Measurements from ENCODE around the gene LRP1-AS. TPM values are rescaled to one million over a fixed set of nuclear protein-coding genes. Genes with fewer than 3 reads are reported as not detected.

The LRP1-AS gene
- total and polyA plus RNA-seq, 2 donors from 2014 or later: not detected

DNA sequence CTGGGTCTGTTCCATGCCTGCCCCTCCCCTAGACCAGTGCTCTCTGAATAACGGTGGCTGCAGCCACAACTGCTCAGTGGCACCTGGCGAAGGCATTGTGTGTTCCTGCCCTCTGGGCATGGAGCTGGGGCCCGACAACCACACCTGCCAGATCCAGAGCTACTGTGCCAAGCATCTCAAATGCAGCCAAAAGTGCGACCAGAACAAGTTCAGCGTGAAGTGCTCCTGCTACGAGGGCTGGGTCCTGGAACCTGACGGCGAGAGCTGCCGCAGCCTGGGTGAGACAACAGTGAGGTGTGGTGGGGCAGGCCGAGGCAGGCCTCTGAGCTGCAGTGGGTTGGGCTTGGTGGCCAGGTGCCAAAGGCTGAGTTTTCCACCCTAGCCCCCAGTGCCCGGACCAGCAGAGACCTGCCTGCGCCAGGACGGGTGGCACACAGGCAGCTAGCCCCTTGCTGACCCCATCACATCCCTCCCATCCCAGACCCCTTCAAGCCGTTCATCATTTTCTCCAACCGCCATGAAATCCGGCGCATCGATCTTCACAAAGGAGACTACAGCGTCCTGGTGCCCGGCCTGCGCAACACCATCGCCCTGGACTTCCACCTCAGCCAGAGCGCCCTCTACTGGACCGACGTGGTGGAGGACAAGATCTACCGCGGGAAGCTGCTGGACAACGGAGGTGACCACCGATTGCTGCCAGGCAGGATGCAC is 28.2 kb upstream of the LRP1-AS start:
- TF ChIP-seq, protein P1, sequence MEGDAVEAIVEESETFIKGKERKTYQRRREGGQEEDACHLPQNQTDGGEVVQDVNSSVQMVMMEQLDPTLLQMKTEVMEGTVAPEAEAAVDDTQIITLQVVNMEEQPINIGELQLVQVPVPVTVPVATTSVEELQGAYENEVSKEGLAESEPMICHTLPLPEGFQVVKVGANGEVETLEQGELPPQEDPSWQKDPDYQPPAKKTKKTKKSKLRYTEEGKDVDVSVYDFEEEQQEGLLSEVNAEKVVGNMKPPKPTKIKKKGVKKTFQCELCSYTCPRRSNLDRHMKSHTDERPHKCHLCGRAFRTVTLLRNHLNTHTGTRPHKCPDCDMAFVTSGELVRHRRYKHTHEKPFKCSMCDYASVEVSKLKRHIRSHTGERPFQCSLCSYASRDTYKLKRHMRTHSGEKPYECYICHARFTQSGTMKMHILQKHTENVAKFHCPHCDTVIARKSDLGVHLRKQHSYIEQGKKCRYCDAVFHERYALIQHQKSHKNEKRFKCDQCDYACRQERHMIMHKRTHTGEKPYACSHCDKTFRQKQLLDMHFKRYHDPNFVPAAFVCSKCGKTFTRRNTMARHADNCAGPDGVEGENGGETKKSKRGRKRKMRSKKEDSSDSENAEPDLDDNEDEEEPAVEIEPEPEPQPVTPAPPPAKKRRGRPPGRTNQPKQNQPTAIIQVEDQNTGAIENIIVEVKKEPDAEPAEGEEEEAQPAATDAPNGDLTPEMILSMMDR (IDR thresholded peaks at IDR 0.05; ENCODE audit: borderline replicate concordance, extremely low read depth, insufficient read depth): peak; percentile 41
- H3K27ac ChIP-seq (ENCODE audit: low read depth in 2 of 2, low read length in 2 of 2): no peak overlapping the region
- no peak overlapping the region for H3K9ac ChIP-seq (ENCODE audit: low read length in 3 of 3)
- DNase-seq (peak; percentile 56 to 88 (median 72)), FAIRE-seq (no peak)
- H3K27me3 ChIP-seq (ENCODE audit: control insufficient read depth, insufficient read depth, low read length): no peaks in the 10 kb centered on the region
- no peaks in the 10 kb centered on the region for H3K9me3 ChIP-seq (ENCODE audit: control insufficient read depth in 2 of 3, insufficient read depth in 1 of 3, low read length in 3 of 3)
- H3K36me3 ChIP-seq (ENCODE audit: control insufficient read depth in 2 of 3, insufficient read depth in 3 of 3, low read length in 3 of 3): peaks cover 0 to 12% (median 8%) of the 10 kb centered on the region in 3 donors
- intact Hi-C loops (cut with DNase I): loop anchor here (5.0 kb wide), 1 partner anchor 53 kb away; no protein-coding TSS in a partner anchor
- no peaks in the 10 kb centered on the region for H3K4me1 ChIP-seq (ENCODE audit: control insufficient read depth in 2 of 3, insufficient read depth in 2 of 3, low read depth in 1 of 3, low read length in 3 of 3)
- no peak overlapping the region for H3K4me3 ChIP-seq (ENCODE audit: low read length in 3 of 3)

DNA sequence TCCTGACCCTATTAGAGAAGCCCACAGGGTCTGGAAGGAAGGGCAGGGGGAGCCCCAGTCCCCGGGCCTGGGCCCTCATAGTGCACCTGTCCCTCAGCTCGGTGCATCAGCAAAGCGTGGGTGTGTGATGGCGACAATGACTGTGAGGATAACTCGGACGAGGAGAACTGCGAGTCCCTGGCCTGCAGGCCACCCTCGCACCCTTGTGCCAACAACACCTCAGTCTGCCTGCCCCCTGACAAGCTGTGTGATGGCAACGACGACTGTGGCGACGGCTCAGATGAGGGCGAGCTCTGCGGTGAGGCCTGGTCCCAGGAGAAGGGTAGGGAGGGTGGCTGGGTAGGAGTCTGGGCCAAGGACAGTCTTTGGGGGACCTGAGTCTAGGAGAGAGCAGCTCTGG is 26.3 kb upstream of the LRP1-AS start:
- peaks cover 0 to 12% (median 3%) of the 10 kb centered on the region in 3 donors for H3K36me3 ChIP-seq (ENCODE audit: control insufficient read depth in 2 of 3, insufficient read depth in 3 of 3, low read length in 3 of 3)
- no peaks in the 10 kb centered on the region for H3K4me1 ChIP-seq (ENCODE audit: control insufficient read depth in 2 of 3, insufficient read depth in 2 of 3, low read depth in 1 of 3, low read length in 3 of 3)
- H3K9ac ChIP-seq (ENCODE audit: low read length in 3 of 3): no peak overlapping the region
- H3K27ac ChIP-seq (ENCODE audit: low read depth in 2 of 2, low read length in 2 of 2): no peak overlapping the region
- no peaks in the 10 kb centered on the region for H3K9me3 ChIP-seq (ENCODE audit: control insufficient read depth in 2 of 3, insufficient read depth in 1 of 3, low read length in 3 of 3)
- FAIRE-seq (no peak), DNase-seq (no peak)
- H3K4me3 ChIP-seq (ENCODE audit: low read length in 3 of 3): no peak overlapping the region
- no peaks in the 10 kb centered on the region for H3K27me3 ChIP-seq (ENCODE audit: control insufficient read depth, insufficient read depth, low read length)
- TF ChIP-seq, protein P1 (IDR thresholded peaks at IDR 0.05; ENCODE audit: borderline replicate concordance, extremely low read depth, insufficient read depth): no peak
- intact Hi-C loops (cut with DNase I): no loop called here

DNA sequence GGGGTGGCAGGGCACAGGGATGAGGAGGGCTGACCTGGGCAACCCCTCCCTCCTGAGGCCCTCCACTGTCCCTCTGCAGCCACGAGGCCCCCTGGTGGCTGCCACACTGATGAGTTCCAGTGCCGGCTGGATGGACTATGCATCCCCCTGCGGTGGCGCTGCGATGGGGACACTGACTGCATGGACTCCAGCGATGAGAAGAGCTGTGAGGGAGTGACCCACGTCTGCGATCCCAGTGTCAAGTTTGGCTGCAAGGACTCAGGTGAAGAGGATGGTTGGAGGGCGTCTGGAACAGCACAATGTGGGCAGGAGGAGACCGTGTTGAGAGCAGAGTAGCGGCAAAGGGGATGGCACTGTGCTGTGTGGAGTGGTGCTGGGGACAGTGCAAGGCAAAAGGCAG is 25.7 kb upstream of the LRP1-AS start:
- TF ChIP-seq, protein P1 (IDR thresholded peaks at IDR 0.05; ENCODE audit: borderline replicate concordance, extremely low read depth, insufficient read depth): peak; percentile 39
- Histone ChIP-seq H3K36me3 (ENCODE audit: control insufficient read depth in 2 of 3, insufficient read depth in 3 of 3, low read length in 3 of 3) (peaks cover 0 to 12% (median 4%) of the 10 kb centered on the region in 3 donors), H3K4me3 (ENCODE audit: low read length in 3 of 3) (no peak overlapping the region), H3K4me1 (ENCODE audit: control insufficient read depth in 2 of 3, insufficient read depth in 2 of 3, low read depth in 1 of 3, low read length in 3 of 3) (no peaks in the 10 kb centered on the region), H3K9ac (ENCODE audit: low read length in 3 of 3) (no peak overlapping the region), H3K27ac (ENCODE audit: low read depth in 2 of 2, low read length in 2 of 2) (no peak overlapping the region), H3K9me3 (ENCODE audit: control insufficient read depth in 2 of 3, insufficient read depth in 1 of 3, low read length in 3 of 3) (no peaks in the 10 kb centered on the region), H3K27me3 (ENCODE audit: control insufficient read depth, insufficient read depth, low read length) (no peaks in the 10 kb centered on the region)
- intact Hi-C loops (cut with DNase I): no loop called here
- FAIRE-seq (no peak), DNase-seq (peak in 1 of 5 donors; percentile 26)

Data from kidney (tissue), 14 donors.